HG03354 (cell line): ENCODE measurements around the gene PLD3.

Experiments
- ATAC-seq: cut with Tn5 transposase; IDR thresholded peaks from one replicate; pipeline ENCODE4 v1.9.1; 2021; ENCODE audit warnings: mild to moderate bottlenecking; ENCODE audit not compliant: unreplicated experiment, poor library complexity, severe bottlenecking

Gene PLD3

GRCh38 chr19:40381321-40381720 is 32.8 kb downstream of the PLD3 start:
- no peak for ATAC-seq

GRCh38 chr19:40383668-40384248 is 35.3 kb downstream of the PLD3 start:
- no peak for ATAC-seq

GRCh38 chr19:40387155-40387554 is 38.7 kb downstream of the PLD3 start:
- no peak for ATAC-seq

GRCh38 chr19:40388481-40388880 is 40.0 kb downstream of the PLD3 start:
- ATAC-seq = no peak

GRCh38 chr19:40389404-40390083 is 41.0 kb downstream of the PLD3 start:
- ATAC-seq = no peak

GRCh38 chr19:40390084-40390742 is 41.7 kb downstream of the PLD3 start, which contains the start of gene HIPK4:
Gene HIPK4, minus strand, starts transcription at chr19:40390181. Its CDS starts 279 bp downstream, at chr19:40389902.
- no peak for ATAC-seq

- no peak for ATAC-seq
Observed at GRCh38 chr19:40392123-40392522, 43.6 kb downstream of the PLD3 start.

GRCh38 chr19:40392894-40393517 is 44.5 kb downstream of the PLD3 start:
- no peak for ATAC-seq

- ATAC-seq = no peak
Observed at GRCh38 chr19:40393894-40394815, 45.7 kb downstream of the PLD3 start.

GRCh38 chr19:40394816-40395210 is 46.3 kb downstream of the PLD3 start:
- no peak for ATAC-seq

- ATAC-seq = no peak
Observed at GRCh38 chr19:40395956-40396355, 47.5 kb downstream of the PLD3 start.

GRCh38 chr19:40396886-40397567 is 48.5 kb downstream of the PLD3 start:
- ATAC-seq = no peak

- ATAC-seq = no peak
Observed at GRCh38 chr19:40397568-40397906, 49.0 kb downstream of the PLD3 start.

- ATAC-seq = no peak
Observed at GRCh38 chr19:40398417-40399131, 50.1 kb downstream of the PLD3 start.

- no peak for ATAC-seq
Observed at GRCh38 chr19:40400559-40400958, 52.1 kb downstream of the PLD3 start.

GRCh38 chr19:40403262-40403984 is 54.9 kb downstream of the PLD3 start:
- peak; percentile 82 for ATAC-seq

GRCh38 chr19:40407714-40408597 is 59.5 kb downstream of the PLD3 start:
- ATAC-seq = no peak
